Measurements from ENCODE around the gene SRRM2. TPM values are rescaled to one million over a fixed set of nuclear protein-coding genes. Genes with fewer than 3 reads are reported as not detected.

Gene SRRM2
- total and polyA plus RNA-seq, 8 donors: 536 to 710 (median 632) TPM

GRCh38 chr16:2745116-2745890 is 7.1 kb upstream of the SRRM2 start:
- TF ChIP-seq CTCF (IDR thresholded peaks at IDR 0.05): no peak
- Histone ChIP-seq H3K27me3 (peaks cover 0 to 1% of the 10 kb centered on the region in 2 donors), H3K4me1 (no peaks in the 10 kb centered on the region), H3K9me3 (no peaks in the 10 kb centered on the region), H3K36me3 (no peaks in the 10 kb centered on the region), H3K27ac (no peak overlapping the region), H3K4me3 (no peak overlapping the region)
- DNase-seq (no peak), ATAC-seq (no peak)
- intact Hi-C loops (cut with DNase I): no loop called here

- H3K9me3 ChIP-seq: no peaks in the 10 kb centered on the region
- no peaks in the 10 kb centered on the region for H3K36me3 ChIP-seq
- ATAC-seq (no peak), DNase-seq (no peak)
- intact Hi-C loops (cut with DNase I): no loop called here
- H3K4me1 ChIP-seq: no peaks in the 10 kb centered on the region
- no peaks in the 10 kb centered on the region for H3K27me3 ChIP-seq
- H3K27ac ChIP-seq: no peak overlapping the region
- no peak overlapping the region for H3K4me3 ChIP-seq
- TF ChIP-seq CTCF (IDR thresholded peaks at IDR 0.05): no peak
Observed at GRCh38 chr16:2745961-2746360, 6.5 kb upstream of the SRRM2 start.

- Histone ChIP-seq H3K4me3 (no peak overlapping the region), H3K27ac (no peak overlapping the region), H3K27me3 (no peaks in the 10 kb centered on the region), H3K36me3 (no peaks in the 10 kb centered on the region), H3K9me3 (no peaks in the 10 kb centered on the region), H3K4me1 (peaks cover 7 to 12% of the 10 kb centered on the region in 2 donors)
- DNase-seq (no peak), ATAC-seq (no peak)
- intact Hi-C loops (cut with DNase I): no loop called here
- TF ChIP-seq CTCF (IDR thresholded peaks at IDR 0.05): no peak
Observed at GRCh38 chr16:2748757-2749455, 3.5 kb upstream of the SRRM2 start.

GRCh38 chr16:2749476-2749875 is 3.0 kb upstream of the SRRM2 start:
- peaks cover 11 to 18% of the 10 kb centered on the region in 2 donors for H3K4me1 ChIP-seq
- ATAC-seq (no peak), DNase-seq (no peak)
- no peak overlapping the region for H3K27ac ChIP-seq
- H3K27me3 ChIP-seq: no peaks in the 10 kb centered on the region
- no peaks in the 10 kb centered on the region for H3K36me3 ChIP-seq
- intact Hi-C loops (cut with DNase I): no loop called here
- H3K4me3 ChIP-seq: no peak overlapping the region
- no peaks in the 10 kb centered on the region for H3K9me3 ChIP-seq
- TF ChIP-seq CTCF (IDR thresholded peaks at IDR 0.05): no peak

GRCh38 chr16:2749936-2750335 is 2.5 kb upstream of the SRRM2 start:
- no peak overlapping the region for H3K27ac ChIP-seq
- H3K4me1 ChIP-seq: peaks cover 15 to 23% of the 10 kb centered on the region in 2 donors
- DNase-seq (no peak), ATAC-seq (no peak)
- no peaks in the 10 kb centered on the region for H3K36me3 ChIP-seq
- intact Hi-C loops (cut with DNase I): no loop called here
- no peaks in the 10 kb centered on the region for H3K9me3 ChIP-seq
- no peaks in the 10 kb centered on the region for H3K27me3 ChIP-seq
- no peak overlapping the region for H3K4me3 ChIP-seq
- no peak for TF ChIP-seq CTCF (IDR thresholded peaks at IDR 0.05)

All from left lung (tissue), 10 donors.